Vagina (tissue), 2 donors: ENCODE data around the gene NTF3.

Experiments
- POLR2A ChIP-seq, 2 donors: fragments of 450-650 bp; IDR thresholded peaks; one replicate each; pipeline ENCODE4 v1.6.1; 2017; ENCODE audit warnings: antibody characterized with exemption in 2 of 2, mild to moderate bottlenecking in 2 of 2, moderate library complexity in 2 of 2
- POLR2AphosphoS5 ChIP-seq, 2 donors: sonication (generic); formaldehyde crosslinking; IDR thresholded peaks; one replicate each; pipeline ENCODE4 v1.9.0; 2017; ENCODE audit warnings: antibody characterized with exemption in 2 of 2, mild to moderate bottlenecking in 2 of 2, low read depth in 1 of 2; ENCODE audit not compliant: insufficient read depth in 1 of 2
- TF ChIP-seq, protein P1 (sequence below), 3 experiments: fragments of 450-650 bp in 2 of 3; fragments of 200-600 bp in 1 of 3; sonication (generic) in 1 of 3; IDR thresholded peaks; one replicate each; pipeline ENCODE4 v1.5.1; 2017 to 2019; ENCODE audit warnings: antibody characterized with exemption in 3 of 3, mild to moderate bottlenecking in 2 of 3, moderate library complexity in 2 of 3

DNA sequence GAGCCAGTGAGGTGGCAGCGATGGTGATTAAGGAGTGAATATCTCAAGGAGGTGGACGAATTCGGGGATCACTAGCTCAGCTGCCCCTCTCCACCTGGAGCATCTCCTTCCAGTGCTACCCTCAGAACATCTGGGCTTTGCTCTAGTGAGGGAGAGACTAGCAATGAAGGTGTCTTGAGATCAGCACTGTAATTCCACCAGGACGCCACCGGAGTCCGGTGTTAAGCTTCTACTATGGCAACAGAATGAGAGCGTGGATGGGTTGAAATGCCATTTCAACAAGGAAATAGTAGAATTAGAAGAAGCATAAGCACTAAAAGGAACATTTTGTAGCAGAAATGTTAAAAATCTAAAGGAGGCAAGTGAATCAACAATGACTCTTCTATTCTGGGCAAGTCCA is 61.1 kb downstream of the NTF3 start:
- TF ChIP-seq POLR2AphosphoS5 (IDR thresholded peaks at IDR 0.05; ENCODE audit: insufficient read depth in 1 of 2, low read depth in 1 of 2) (no peak), POLR2A (IDR thresholded peaks at IDR 0.05) (no peak)
- TF ChIP-seq, protein P1, sequence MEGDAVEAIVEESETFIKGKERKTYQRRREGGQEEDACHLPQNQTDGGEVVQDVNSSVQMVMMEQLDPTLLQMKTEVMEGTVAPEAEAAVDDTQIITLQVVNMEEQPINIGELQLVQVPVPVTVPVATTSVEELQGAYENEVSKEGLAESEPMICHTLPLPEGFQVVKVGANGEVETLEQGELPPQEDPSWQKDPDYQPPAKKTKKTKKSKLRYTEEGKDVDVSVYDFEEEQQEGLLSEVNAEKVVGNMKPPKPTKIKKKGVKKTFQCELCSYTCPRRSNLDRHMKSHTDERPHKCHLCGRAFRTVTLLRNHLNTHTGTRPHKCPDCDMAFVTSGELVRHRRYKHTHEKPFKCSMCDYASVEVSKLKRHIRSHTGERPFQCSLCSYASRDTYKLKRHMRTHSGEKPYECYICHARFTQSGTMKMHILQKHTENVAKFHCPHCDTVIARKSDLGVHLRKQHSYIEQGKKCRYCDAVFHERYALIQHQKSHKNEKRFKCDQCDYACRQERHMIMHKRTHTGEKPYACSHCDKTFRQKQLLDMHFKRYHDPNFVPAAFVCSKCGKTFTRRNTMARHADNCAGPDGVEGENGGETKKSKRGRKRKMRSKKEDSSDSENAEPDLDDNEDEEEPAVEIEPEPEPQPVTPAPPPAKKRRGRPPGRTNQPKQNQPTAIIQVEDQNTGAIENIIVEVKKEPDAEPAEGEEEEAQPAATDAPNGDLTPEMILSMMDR (IDR thresholded peaks at IDR 0.05) = no peak
